HCT116 (cell line): ENCODE measurements around the gene NOXO1. TPM values are rescaled to one million over a fixed set of nuclear protein-coding genes. Genes with fewer than 3 reads are reported as not detected.

Experiments
- ATAC-seq: fragments of 200-7000 bp; cut with Tn5 transposase; 2 replicates; pipeline ENCODE4 v1.9.1; 2020; ENCODE audit warnings: mild to moderate bottlenecking, moderate library complexity
- BruUV-seq: library from RNA; stranded (reverse); fragments of 400-500 nt; replicated peaks from 2 replicates; lab custom pipeline; 2021; lab: Mats Ljungman, UMichigan
- CTCF ChIA-PET: fragments of 300-600 bp; sonication (Branson Sonifier 250); formaldehyde crosslinking; loops from one replicate; lab custom pipeline; 2021; ENCODE audit warnings: antibody characterized with exemption; lab: Charles Lee
- POLR2A ChIA-PET: fragments of 300-600, 350-600 bp; sonication (Branson Sonifier 250); formaldehyde crosslinking; loops from one replicate; lab custom pipeline; 2021; ENCODE audit warnings: antibody characterized with exemption; lab: Charles Lee
- RAD21 ChIA-PET, 2 experiments: fragments of 300-600 bp; sonication (Branson Sonifier 250); formaldehyde crosslinking; loops; one replicate each; lab custom pipeline; 2023; ENCODE audit warnings: low total read pairs in 2 of 2; ENCODE audit not compliant: uncharacterized antibody in 2 of 2, unreplicated experiment in 2 of 2, low non-redundant PET in 1 of 2; lab: Charles Lee
- DNase-seq: peaks from one replicate; pipeline ENCODE4 v3.0.0-alpha.2; 2010; ENCODE audit warnings: low read depth, low spot score
- H2AFZ ChIP-seq: fragments of 200-600 bp; shearing (Covaris generic), sonication (generic); 2 replicates; pipeline ENCODE4 v1.6.1; 2017; ENCODE audit warnings: low read depth, mixed run types, mixed read lengths, antibody characterized with exemption, low read length; ENCODE audit not compliant: poor library complexity, severe bottlenecking
- H3K27ac ChIP-seq: 2 replicates; pipeline ENCODE4 v1.5.1; 2012; ENCODE audit warnings: low read depth, low read length
- H3K27me3 ChIP-seq: fragments of 200-600 bp; sonication (generic); 2 replicates; pipeline ENCODE4 v1.6.1; 2016; ENCODE audit warnings: mixed run types, low read length, mixed read lengths; ENCODE audit not compliant: insufficient read depth
- H3K36me3 ChIP-seq, 2 experiments: fragments of 200-500 bp in 1 of 2; fragments of 200-600 bp in 1 of 2; sonication (Bioruptor generic) in 1 of 2; sonication (generic) in 1 of 2; 2 replicates each; pipeline versions ENCODE4 v1.5.1 to v1.6.1; 2014 to 2016; ENCODE audit warnings: low read length in 2 of 2, inconsistent platforms in 1 of 2, mixed read lengths in 1 of 2, mixed run types in 1 of 2; ENCODE audit not compliant: insufficient read depth in 2 of 2, control insufficient read depth in 1 of 2
- H3K4me1 ChIP-seq, 2 experiments: fragments of 200-600 bp in 1 of 2; sonication (generic) in 1 of 2; 2 replicates each; pipeline versions ENCODE4 v1.5.1 to v1.6.1; 2012 to 2017; ENCODE audit warnings: low read length in 2 of 2, inconsistent platforms in 1 of 2, mild to moderate bottlenecking in 1 of 2, mixed read lengths in 1 of 2, mixed run types in 1 of 2, moderate library complexity in 1 of 2; ENCODE audit not compliant: insufficient read depth in 2 of 2, control insufficient read depth in 1 of 2
- H3K4me2 ChIP-seq: fragments of 200-600 bp; sonication (generic); 2 replicates; pipeline ENCODE4 v1.6.1; 2017; ENCODE audit warnings: mixed run types, low read length, mixed read lengths
- H3K4me3 ChIP-seq, 2 experiments: fragments of 200-600 bp in 1 of 2; sonication (generic) in 1 of 2; replicated peaks in 1 of 2; 2 replicates each; pipeline ENCODE4 v1.5.1; 2011 to 2016; ENCODE audit warnings: low read length in 2 of 2, control low read depth in 1 of 2, low read depth in 1 of 2, mild to moderate bottlenecking in 1 of 2, mixed read lengths in 1 of 2, mixed run types in 1 of 2
- H3K79me2 ChIP-seq: fragments of 200-600 bp; sonication (generic); 2 replicates; pipeline ENCODE4 v1.6.1; 2017; ENCODE audit warnings: mild to moderate bottlenecking, mixed run types, low read length, moderate library complexity, mixed read lengths; ENCODE audit not compliant: insufficient read depth
- H3K9ac ChIP-seq: fragments of 200-600 bp; sonication (generic); 2 replicates; pipeline ENCODE4 v1.6.1; 2016; ENCODE audit warnings: low read length, mixed read lengths
- H3K9me2 ChIP-seq: fragments of 200-600 bp; sonication (generic), shearing (Covaris generic); 2 replicates; pipeline ENCODE4 v1.6.1; 2017; ENCODE audit warnings: mixed run types, mild to moderate bottlenecking, moderate library complexity; ENCODE audit not compliant: insufficient read depth
- H3K9me3 ChIP-seq, 2 experiments: fragments of 200-500 bp in 1 of 2; fragments of 200-600 bp in 1 of 2; sonication (Bioruptor generic) in 1 of 2; sonication (generic) in 1 of 2; 2 replicates each; pipeline ENCODE4 v1.6.1; 2014 to 2017; ENCODE audit warnings: low read length in 2 of 2, mixed read lengths in 2 of 2, inconsistent platforms in 1 of 2, low read depth in 1 of 2, mild to moderate bottlenecking in 1 of 2, mixed run types in 1 of 2, moderate library complexity in 1 of 2; ENCODE audit not compliant: control insufficient read depth in 1 of 2, insufficient read depth in 1 of 2
- H4K20me1 ChIP-seq: fragments of 200-600 bp; sonication (generic), shearing (Covaris generic); 2 replicates; pipeline ENCODE4 v1.6.1; 2017; ENCODE audit warnings: mixed run types, mild to moderate bottlenecking, moderate library complexity; ENCODE audit not compliant: insufficient read depth
- ELF1 ChIP-seq: IDR thresholded peaks from 2 replicates; pipeline ENCODE4 v1.6.1; 2012; ENCODE audit warnings: low read depth, borderline replicate concordance
- EZH2phosphoT487 ChIP-seq: fragments of 200-600 bp; IDR thresholded peaks from 2 replicates; pipeline ENCODE4 v1.6.1; 2018; ENCODE audit warnings: antibody characterized with exemption, borderline replicate concordance
- JUND ChIP-seq: IDR thresholded peaks from 2 replicates; pipeline ENCODE4 v1.6.1; 2012
- POLR2A ChIP-seq: IDR thresholded peaks from 2 replicates; pipeline ENCODE4 v1.7.0; 2011; ENCODE audit warnings: borderline replicate concordance; ENCODE audit not compliant: insufficient read depth, insufficient read length; ENCODE audit errors: extremely low read depth
- POLR2AphosphoS5 ChIP-seq: IDR thresholded peaks from 2 replicates; pipeline ENCODE4 v1.6.1; 2011; ENCODE audit warnings: mild to moderate bottlenecking, low read depth, low read length, moderate library complexity
- RAD21 ChIP-seq: IDR thresholded peaks from 2 replicates; pipeline ENCODE4 v1.6.1; 2012; ENCODE audit warnings: low read depth, mild to moderate bottlenecking
- SP1 ChIP-seq: IDR thresholded peaks from 2 replicates; pipeline ENCODE4 v1.6.1; 2012; ENCODE audit warnings: low read depth
- YY1 ChIP-seq: IDR thresholded peaks from 2 replicates; pipeline ENCODE4 v1.6.1; 2011; ENCODE audit warnings: low read length, low read depth, moderate library complexity, mild to moderate bottlenecking; ENCODE audit not compliant: insufficient replicate concordance; ENCODE audit errors: extremely low read depth
- intact Hi-C: fragments of 100-400 bp; cut with micrococcal nuclease; formaldehyde crosslinking; loops from 2 replicates; pipeline ENCODE4 v1.10.0; 2022
- total RNA-seq: library from RNA; stranded (reverse); gene quantifications from one replicate; pipeline ENCODE4 v1.2.1, GENCODE V29; 2021; ENCODE audit not compliant: unreplicated experiment
- TF ChIP-seq, protein P1 (sequence below): IDR thresholded peaks from 2 replicates; pipeline ENCODE4 v1.6.1; 2011; ENCODE audit warnings: mild to moderate bottlenecking, low read length, moderate library complexity; ENCODE audit not compliant: insufficient replicate concordance; ENCODE audit errors: extremely low read depth
- TF ChIP-seq, protein P2 (sequence below): IDR thresholded peaks from 2 replicates; pipeline ENCODE4 v1.6.1; 2012
- TF ChIP-seq, protein P3 (sequence below): IDR thresholded peaks from 2 replicates; pipeline ENCODE4 v1.6.1; 2012
- TF ChIP-seq, protein P4 (sequence below), 3 experiments: fragments of 200-600 bp in 1 of 3; sonication (generic) in 1 of 3; IDR thresholded peaks in 2 of 3; conservative IDR thresholded peaks in 1 of 3; 2 replicates each; pipeline ENCODE4 v1.5.1; 2012 to 2017; ENCODE audit warnings: low read depth in 2 of 3, low read length in 2 of 3, antibody characterized with exemption in 1 of 3, borderline replicate concordance in 1 of 3, control low read depth in 1 of 3, mild to moderate bottlenecking in 1 of 3, mixed read lengths in 1 of 3, mixed run types in 1 of 3, moderate library complexity in 1 of 3; ENCODE audit not compliant: insufficient read depth in 1 of 3

The NOXO1 gene
- total RNA-seq, 1 experiment from 2014 or later = 10.0 TPM

DNA sequence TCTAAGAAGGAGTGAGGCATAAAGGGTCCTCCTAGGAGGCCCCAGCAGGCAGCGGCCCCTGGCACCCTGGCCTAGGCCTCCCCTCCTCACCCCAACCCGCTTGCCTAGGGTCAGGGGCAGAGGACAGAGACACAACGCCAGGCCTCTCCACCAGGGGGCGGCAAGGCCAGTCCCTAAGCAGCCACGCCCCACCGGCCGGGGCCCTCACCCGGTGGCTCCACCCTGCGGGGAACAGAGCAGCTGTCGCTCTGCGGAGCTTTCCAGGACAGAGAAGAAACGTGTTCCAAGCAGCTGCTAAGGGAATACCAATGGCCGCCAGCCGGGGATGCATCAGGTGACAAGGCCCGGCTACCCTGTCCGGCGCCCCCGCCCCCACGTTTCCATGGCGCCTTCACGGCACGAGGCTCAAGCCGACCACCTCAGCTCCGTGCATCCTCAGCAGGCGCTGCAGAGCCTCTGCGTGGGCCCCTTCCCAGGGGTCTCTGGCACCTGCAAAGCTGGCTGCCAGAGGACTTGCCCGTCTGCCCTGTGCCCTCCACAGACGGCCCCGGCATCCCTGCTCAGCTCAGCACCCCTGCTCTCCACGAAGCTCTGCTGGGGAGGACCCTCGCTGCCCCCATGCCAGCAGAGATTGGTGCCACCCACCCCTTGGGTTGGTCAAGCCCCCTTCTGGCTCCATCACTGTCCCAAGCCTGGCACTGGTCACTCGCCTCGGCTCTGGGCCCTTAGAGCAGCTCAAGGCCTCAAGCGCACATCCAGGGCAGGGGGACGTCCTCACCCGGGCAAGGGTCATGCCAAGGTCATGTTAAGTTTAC lies 22.8 kb upstream of the NOXO1 start:
- no TSS peak for BruUV-seq
- ATAC-seq (peak; percentile 91), DNase-seq (peak; percentile 87)
- no peaks in the 10 kb centered on the region for H3K9me3 ChIP-seq
- POLR2A ChIA-PET = interaction anchor here (0.8 to 2.6 kb wide), 5 partner anchors 11 to 151 kb away, joined by 3 to 10 read pairs (median 6); partner anchors contain the start of genes RPS2 and TRAF7
- H3K36me3 ChIP-seq = peaks cover 23 to 42% of the 10 kb centered on the region in 2 experiments; a peak in 3 of 4 replicates
- CTCF ChIA-PET = interaction anchor here (0.5 to 1.6 kb wide), 19 partner anchors 9 to 247 kb away, joined by 3 to 20 read pairs (median 4); partner anchors contain the start of genes ECI1, NPW, NTHL1 and TBL3
- H3K4me3 ChIP-seq = no peak overlapping the region
- no peaks in the 10 kb centered on the region for H3K9me2 ChIP-seq
- intact Hi-C loops = loop anchor here (5.0 kb wide), 1 partner anchor 138 kb away; no protein-coding TSS in a partner anchor
- H3K4me1 ChIP-seq = peaks cover 23 to 50% of the 10 kb centered on the region in 2 experiments
- TF ChIP-seq ELF1 (no peak), RAD21 (peak; percentile 77), POLR2AphosphoS5 (peak; percentile 58), JUND (no peak), YY1 (peak; percentile 75), POLR2A (no peak), SP1 (peak; percentile 37; the same call in 1 of the 2 replicates), EZH2phosphoT487 (no peak)
- TF ChIP-seq, protein P1, sequence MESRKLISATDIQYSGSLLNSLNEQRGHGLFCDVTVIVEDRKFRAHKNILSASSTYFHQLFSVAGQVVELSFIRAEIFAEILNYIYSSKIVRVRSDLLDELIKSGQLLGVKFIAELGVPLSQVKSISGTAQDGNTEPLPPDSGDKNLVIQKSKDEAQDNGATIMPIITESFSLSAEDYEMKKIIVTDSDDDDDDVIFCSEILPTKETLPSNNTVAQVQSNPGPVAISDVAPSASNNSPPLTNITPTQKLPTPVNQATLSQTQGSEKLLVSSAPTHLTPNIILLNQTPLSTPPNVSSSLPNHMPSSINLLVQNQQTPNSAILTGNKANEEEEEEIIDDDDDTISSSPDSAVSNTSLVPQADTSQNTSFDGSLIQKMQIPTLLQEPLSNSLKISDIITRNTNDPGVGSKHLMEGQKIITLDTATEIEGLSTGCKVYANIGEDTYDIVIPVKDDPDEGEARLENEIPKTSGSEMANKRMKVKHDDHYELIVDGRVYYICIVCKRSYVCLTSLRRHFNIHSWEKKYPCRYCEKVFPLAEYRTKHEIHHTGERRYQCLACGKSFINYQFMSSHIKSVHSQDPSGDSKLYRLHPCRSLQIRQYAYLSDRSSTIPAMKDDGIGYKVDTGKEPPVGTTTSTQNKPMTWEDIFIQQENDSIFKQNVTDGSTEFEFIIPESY = no peak
- TF ChIP-seq, protein P2, sequence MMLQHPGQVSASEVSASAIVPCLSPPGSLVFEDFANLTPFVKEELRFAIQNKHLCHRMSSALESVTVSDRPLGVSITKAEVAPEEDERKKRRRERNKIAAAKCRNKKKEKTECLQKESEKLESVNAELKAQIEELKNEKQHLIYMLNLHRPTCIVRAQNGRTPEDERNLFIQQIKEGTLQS = no peak
- TF ChIP-seq, protein P3, sequence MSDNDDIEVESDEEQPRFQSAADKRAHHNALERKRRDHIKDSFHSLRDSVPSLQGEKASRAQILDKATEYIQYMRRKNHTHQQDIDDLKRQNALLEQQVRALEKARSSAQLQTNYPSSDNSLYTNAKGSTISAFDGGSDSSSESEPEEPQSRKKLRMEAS = peak; percentile 84
- TF ChIP-seq, protein P4, sequence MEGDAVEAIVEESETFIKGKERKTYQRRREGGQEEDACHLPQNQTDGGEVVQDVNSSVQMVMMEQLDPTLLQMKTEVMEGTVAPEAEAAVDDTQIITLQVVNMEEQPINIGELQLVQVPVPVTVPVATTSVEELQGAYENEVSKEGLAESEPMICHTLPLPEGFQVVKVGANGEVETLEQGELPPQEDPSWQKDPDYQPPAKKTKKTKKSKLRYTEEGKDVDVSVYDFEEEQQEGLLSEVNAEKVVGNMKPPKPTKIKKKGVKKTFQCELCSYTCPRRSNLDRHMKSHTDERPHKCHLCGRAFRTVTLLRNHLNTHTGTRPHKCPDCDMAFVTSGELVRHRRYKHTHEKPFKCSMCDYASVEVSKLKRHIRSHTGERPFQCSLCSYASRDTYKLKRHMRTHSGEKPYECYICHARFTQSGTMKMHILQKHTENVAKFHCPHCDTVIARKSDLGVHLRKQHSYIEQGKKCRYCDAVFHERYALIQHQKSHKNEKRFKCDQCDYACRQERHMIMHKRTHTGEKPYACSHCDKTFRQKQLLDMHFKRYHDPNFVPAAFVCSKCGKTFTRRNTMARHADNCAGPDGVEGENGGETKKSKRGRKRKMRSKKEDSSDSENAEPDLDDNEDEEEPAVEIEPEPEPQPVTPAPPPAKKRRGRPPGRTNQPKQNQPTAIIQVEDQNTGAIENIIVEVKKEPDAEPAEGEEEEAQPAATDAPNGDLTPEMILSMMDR (IDR thresholded peaks at IDR 0.05 in 2 of 3, conservative IDR thresholded peaks at IDR 0.05 in 1 of 3; ENCODE audit: borderline replicate concordance in 1 of 3, insufficient read depth in 1 of 3, low read depth in 2 of 3, low read length in 2 of 3) = peak; percentile 93 to 99 (median 99)
- H4K20me1 ChIP-seq = peaks cover 9% of the 10 kb centered on the region; the same call in 1 of the 2 replicates
- H3K79me2 ChIP-seq = peaks cover 77% of the 10 kb centered on the region
- RAD21 ChIA-PET = interaction anchor here (0.8 to 1.0 kb wide), 2 partner anchors 136 to 137 kb away, joined by 4 to 7 read pairs; no protein-coding TSS in a partner anchor
- H2AFZ ChIP-seq = no peak overlapping the region
- peak overlapping the region; percentile 62; the same call in 1 of the 2 replicates for H3K27ac ChIP-seq
- H3K4me2 ChIP-seq = peak overlapping the region; percentile 41
- H3K27me3 ChIP-seq = no peaks in the 10 kb centered on the region
- H3K9ac ChIP-seq = peak overlapping the region; percentile 23
